Nephron progenitor cell (in vitro differentiated cells): ENCODE measurements around the gene GSTCD.

Source experiments
- DNase-seq: peaks from one replicate; pipeline ENCODE4 v3.0.0; 2021
- H3K27ac Mint-ChIP-seq: 2 replicates; pipeline ENCODE4 v1.8.0; 2021; ENCODE audit warnings: mild to moderate bottlenecking, moderate library complexity, mixed read lengths
- H3K27me3 Mint-ChIP-seq: 2 replicates; pipeline ENCODE4 v1.8.0; 2021; ENCODE audit warnings: mild to moderate bottlenecking, low read depth, mixed read lengths; ENCODE audit not compliant: poor library complexity
- H3K36me3 Mint-ChIP-seq: 2 replicates; pipeline ENCODE4 v1.8.0; 2021; ENCODE audit warnings: low read depth, mixed read lengths
- H3K4me1 Mint-ChIP-seq: 2 replicates; pipeline ENCODE4 v1.8.0; 2021; ENCODE audit warnings: mixed read lengths
- H3K4me3 Mint-ChIP-seq: 2 replicates; pipeline ENCODE4 v1.8.0; 2021; ENCODE audit warnings: mild to moderate bottlenecking, moderate library complexity, mixed read lengths
- H3K9me3 Mint-ChIP-seq: 2 replicates; pipeline ENCODE4 v1.8.0; 2021; ENCODE audit warnings: mild to moderate bottlenecking, moderate library complexity, mixed read lengths
- TF ChIP-seq, protein P1 (sequence below): fragments of 200-600 bp; sonication (generic); IDR thresholded peaks from 2 replicates; pipeline ENCODE4 v1.5.0; 2021; ENCODE audit warnings: antibody characterized with exemption

The GSTCD gene

DNA sequence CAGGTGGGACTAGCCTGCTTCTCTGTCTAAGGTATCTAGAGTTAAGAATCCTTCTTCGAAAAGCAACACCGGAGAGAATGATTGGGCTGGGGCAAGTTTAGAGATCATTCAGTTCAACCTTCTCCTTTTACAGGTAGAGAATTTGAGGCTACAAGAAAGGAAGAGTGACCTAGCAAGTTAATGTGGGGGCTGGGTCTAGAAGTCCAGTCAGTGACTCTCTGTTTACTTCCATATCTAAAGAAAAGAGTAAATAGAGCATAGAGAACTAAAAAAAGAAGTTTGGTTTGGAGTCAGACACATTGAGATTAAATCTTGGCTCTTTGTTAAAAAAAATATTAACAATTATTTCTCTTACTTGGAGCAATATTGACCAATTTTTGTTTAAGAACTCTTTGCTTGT, 122.6 kb downstream of the GSTCD start:
- Mint-ChIP-seq H3K36me3 (peaks cover 55% of the 10 kb centered on the region), H3K27ac (no peak overlapping the region), H3K27me3 (no peaks in the 10 kb centered on the region), H3K9me3 (peaks cover 5% of the 10 kb centered on the region), H3K4me1 (no peaks in the 10 kb centered on the region), H3K4me3 (no peak overlapping the region)
- TF ChIP-seq, protein P1, sequence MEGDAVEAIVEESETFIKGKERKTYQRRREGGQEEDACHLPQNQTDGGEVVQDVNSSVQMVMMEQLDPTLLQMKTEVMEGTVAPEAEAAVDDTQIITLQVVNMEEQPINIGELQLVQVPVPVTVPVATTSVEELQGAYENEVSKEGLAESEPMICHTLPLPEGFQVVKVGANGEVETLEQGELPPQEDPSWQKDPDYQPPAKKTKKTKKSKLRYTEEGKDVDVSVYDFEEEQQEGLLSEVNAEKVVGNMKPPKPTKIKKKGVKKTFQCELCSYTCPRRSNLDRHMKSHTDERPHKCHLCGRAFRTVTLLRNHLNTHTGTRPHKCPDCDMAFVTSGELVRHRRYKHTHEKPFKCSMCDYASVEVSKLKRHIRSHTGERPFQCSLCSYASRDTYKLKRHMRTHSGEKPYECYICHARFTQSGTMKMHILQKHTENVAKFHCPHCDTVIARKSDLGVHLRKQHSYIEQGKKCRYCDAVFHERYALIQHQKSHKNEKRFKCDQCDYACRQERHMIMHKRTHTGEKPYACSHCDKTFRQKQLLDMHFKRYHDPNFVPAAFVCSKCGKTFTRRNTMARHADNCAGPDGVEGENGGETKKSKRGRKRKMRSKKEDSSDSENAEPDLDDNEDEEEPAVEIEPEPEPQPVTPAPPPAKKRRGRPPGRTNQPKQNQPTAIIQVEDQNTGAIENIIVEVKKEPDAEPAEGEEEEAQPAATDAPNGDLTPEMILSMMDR = no peak
- DNase-seq = no peak

GRCh38 chr4:105835177-105835576, 126.6 kb downstream of the GSTCD start:
- Mint-ChIP-seq H3K27ac (no peak overlapping the region), H3K4me3 (no peak overlapping the region), H3K9me3 (peaks cover 5% of the 10 kb centered on the region), H3K36me3 (peaks cover 64% of the 10 kb centered on the region), H3K4me1 (no peaks in the 10 kb centered on the region), H3K27me3 (no peaks in the 10 kb centered on the region)
- no peak for DNase-seq
- TF ChIP-seq, protein P1 = no peak

DNA sequence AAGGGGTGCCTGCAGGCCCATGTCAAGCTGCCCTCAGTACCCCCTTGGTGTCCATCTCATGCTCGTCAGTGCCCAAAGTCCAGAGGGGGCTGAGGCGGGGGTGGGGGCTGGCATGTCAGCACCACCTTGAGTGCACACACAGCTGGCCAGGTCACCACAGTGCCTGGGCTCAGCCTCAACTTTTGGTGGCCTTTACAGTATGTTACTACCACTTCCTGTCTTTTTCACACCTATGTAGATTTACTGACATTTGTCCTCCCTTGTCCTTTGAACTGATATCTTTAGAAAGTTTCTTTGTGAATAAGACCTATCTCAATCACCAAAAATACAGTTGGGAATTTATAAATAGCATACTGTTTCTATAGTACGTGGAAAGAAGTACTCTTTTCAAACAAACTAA, 128.0 kb downstream of the GSTCD start:
- Mint-ChIP-seq H3K36me3 (peaks cover 60% of the 10 kb centered on the region), H3K9me3 (peaks cover 5% of the 10 kb centered on the region), H3K27ac (no peak overlapping the region), H3K4me1 (no peaks in the 10 kb centered on the region), H3K27me3 (no peaks in the 10 kb centered on the region), H3K4me3 (no peak overlapping the region)
- TF ChIP-seq, protein P1 = no peak
- DNase-seq = no peak

DNA sequence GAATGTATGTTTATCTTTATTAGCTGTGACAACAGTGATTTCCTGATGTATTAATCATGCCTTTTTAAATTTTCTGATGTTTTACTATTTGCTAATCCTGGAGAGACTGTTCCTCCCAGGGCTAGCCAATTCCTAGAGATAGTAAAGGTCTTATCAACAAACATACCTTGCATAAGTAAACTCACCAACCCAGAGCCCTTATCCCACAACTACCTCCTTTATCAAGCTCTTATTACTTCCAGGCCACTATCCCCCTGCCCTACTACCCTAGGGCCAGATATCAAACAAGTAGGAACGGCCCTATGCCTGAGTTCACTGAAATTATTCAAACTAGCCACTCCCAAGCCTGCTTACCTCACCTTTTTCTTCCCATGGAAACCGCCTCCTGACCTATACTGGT, 128.5 kb downstream of the GSTCD start:
- Mint-ChIP-seq H3K4me3 (no peak overlapping the region), H3K27me3 (no peaks in the 10 kb centered on the region), H3K36me3 (peaks cover 65% of the 10 kb centered on the region), H3K4me1 (no peaks in the 10 kb centered on the region), H3K27ac (no peak overlapping the region), H3K9me3 (peaks cover 5% of the 10 kb centered on the region)
- DNase-seq = no peak
- TF ChIP-seq, protein P1 = no peak

DNA sequence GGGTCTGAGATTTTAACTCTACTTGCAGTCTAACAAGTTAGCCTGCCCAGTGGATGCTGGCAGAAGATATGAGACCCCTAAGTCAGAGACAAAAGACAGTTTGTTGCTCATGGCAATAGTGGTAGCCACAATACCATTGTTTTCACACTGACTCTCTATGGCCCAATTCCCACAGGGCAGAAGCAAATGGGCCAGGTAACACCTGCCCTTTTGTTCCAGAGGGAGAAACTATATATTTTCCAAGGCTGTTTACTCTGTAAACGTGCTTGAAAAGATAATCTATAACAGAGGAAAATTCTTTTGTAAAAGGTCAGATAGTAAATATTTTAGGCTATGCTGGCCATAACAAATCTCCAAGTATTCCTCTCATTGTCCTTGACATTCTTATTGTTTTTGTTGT, 129.5 kb downstream of the GSTCD start:
- H3K4me3 Mint-ChIP-seq = no peak overlapping the region
- DNase-seq = no peak
- H3K27me3 Mint-ChIP-seq = no peaks in the 10 kb centered on the region
- H3K36me3 Mint-ChIP-seq = peaks cover 64% of the 10 kb centered on the region
- H3K9me3 Mint-ChIP-seq = peaks cover 5% of the 10 kb centered on the region
- H3K27ac Mint-ChIP-seq = no peak overlapping the region
- TF ChIP-seq, protein P1 = no peak
- no peaks in the 10 kb centered on the region for H3K4me1 Mint-ChIP-seq

GRCh38 chr4:105840426-105841174, 132.0 kb downstream of the GSTCD start:
- Mint-ChIP-seq H3K4me1 (peaks cover 6% of the 10 kb centered on the region), H3K9me3 (peaks cover 5% of the 10 kb centered on the region), H3K36me3 (peaks cover 69% of the 10 kb centered on the region), H3K27ac (no peak overlapping the region), H3K4me3 (no peak overlapping the region), H3K27me3 (no peaks in the 10 kb centered on the region)
- DNase-seq = no peak
- TF ChIP-seq, protein P1 = no peak
